Hepatocyte (in vitro differentiated cells): ENCODE data around the gene PIK3C2G. TPM values are rescaled to one million over a fixed set of nuclear protein-coding genes. Genes with fewer than 3 reads are reported as not detected.

ENCODE experiments used
- DNase-seq: peaks from one replicate; pipeline ENCODE4 v3.0.0-alpha.2; 2016; ENCODE audit warnings: low spot score
- H2AFZ ChIP-seq: fragments of 200-600 bp; sonication (generic); 2 replicates; pipeline ENCODE4 v1.6.0; 2016; ENCODE audit warnings: antibody characterized with exemption, mild to moderate bottlenecking
- H3K27ac ChIP-seq: fragments of 200-600 bp; sonication (generic); 2 replicates; pipeline ENCODE4 v1.5.1; 2016; ENCODE audit warnings: mild to moderate bottlenecking
- H3K27me3 ChIP-seq: fragments of 200-600 bp; sonication (generic); 2 replicates; pipeline ENCODE4 v1.6.1; 2016
- H3K36me3 ChIP-seq: fragments of 200-600 bp; sonication (generic); replicated peaks from 2 replicates; pipeline ENCODE4 v1.5.1; 2016; ENCODE audit warnings: low read depth; ENCODE audit not compliant: insufficient read depth
- H3K4me1 ChIP-seq: fragments of 200-600 bp; sonication (generic); 2 replicates; pipeline ENCODE4 v1.5.1; 2016; ENCODE audit warnings: mild to moderate bottlenecking, moderate library complexity; ENCODE audit not compliant: insufficient read depth
- H3K4me2 ChIP-seq: fragments of 200-600 bp; sonication (generic); 2 replicates; pipeline ENCODE4 v1.6.0; 2016
- H3K4me3 ChIP-seq: fragments of 200-600 bp; sonication (generic); 2 replicates; pipeline ENCODE4 v1.5.1; 2016; ENCODE audit warnings: mild to moderate bottlenecking
- H3K79me2 ChIP-seq: fragments of 200-600 bp; sonication (generic); 2 replicates; pipeline ENCODE4 v1.6.0; 2017; ENCODE audit warnings: mild to moderate bottlenecking
- H3K9me2 ChIP-seq: fragments of 200-600 bp; sonication (generic); replicated peaks from 2 replicates; pipeline ENCODE4 v1.6.0; 2017; ENCODE audit warnings: mild to moderate bottlenecking; ENCODE audit not compliant: insufficient read depth
- H3K9me3 ChIP-seq: fragments of 200-600 bp; sonication (generic); 2 replicates; pipeline ENCODE4 v1.5.1; 2016; ENCODE audit warnings: low read depth, mild to moderate bottlenecking
- H4K20me1 ChIP-seq: fragments of 200-600 bp; sonication (generic); 2 replicates; pipeline ENCODE4 v1.6.0; 2016; ENCODE audit warnings: mild to moderate bottlenecking; ENCODE audit not compliant: insufficient read depth, poor library complexity, severe bottlenecking
- EZH2 ChIP-seq: fragments of 200-600 bp; sonication (generic); IDR thresholded peaks from 2 replicates; pipeline ENCODE4 v1.6.1; 2016; ENCODE audit warnings: antibody characterized with exemption, mild to moderate bottlenecking, borderline replicate concordance
- EZH2phosphoT487 ChIP-seq: fragments of 200-600 bp; sonication (generic); IDR thresholded peaks from one replicate; pipeline ENCODE4 v1.6.1; 2018; ENCODE audit warnings: antibody characterized with exemption, mild to moderate bottlenecking, low read depth, moderate library complexity; ENCODE audit not compliant: unreplicated experiment, severe bottlenecking
- WGBS: methylation state at CpG from one replicate; pipeline ENCODE4 v1.1.6; 2016; ENCODE audit warnings: low lambda C conversion rate; ENCODE audit errors: missing lambda C conversion rate; 5-methylcytosine and 5-hydroxymethylcytosine counted together
- polyA plus RNA-seq: library from polyadenylated mRNA; unstranded; fragments of >200 nt; fragmentation: Nextera tagmentation; extraction: Ambion mirVana; gene quantifications from 2 replicates; pipeline ENCODE4 v1.2.1, GENCODE V29; 2016
- total RNA-seq: library from RNA; depleted of rRNA; stranded (reverse); fragments of >200 nt; gene quantifications from 2 replicates; pipeline ENCODE4 v1.2.3, GENCODE V29; 2014
- TF ChIP-seq, protein P1 (sequence below): fragments of 200-600 bp; sonication (generic); IDR thresholded peaks from 2 replicates; pipeline ENCODE4 v1.5.1; 2016; ENCODE audit warnings: antibody characterized with exemption, mild to moderate bottlenecking; ENCODE audit not compliant: poor library complexity

The PIK3C2G gene
- total and polyA plus RNA-seq, 2 experiments from 2014 or later, result 3.5 to 6.7 TPM

DNA sequence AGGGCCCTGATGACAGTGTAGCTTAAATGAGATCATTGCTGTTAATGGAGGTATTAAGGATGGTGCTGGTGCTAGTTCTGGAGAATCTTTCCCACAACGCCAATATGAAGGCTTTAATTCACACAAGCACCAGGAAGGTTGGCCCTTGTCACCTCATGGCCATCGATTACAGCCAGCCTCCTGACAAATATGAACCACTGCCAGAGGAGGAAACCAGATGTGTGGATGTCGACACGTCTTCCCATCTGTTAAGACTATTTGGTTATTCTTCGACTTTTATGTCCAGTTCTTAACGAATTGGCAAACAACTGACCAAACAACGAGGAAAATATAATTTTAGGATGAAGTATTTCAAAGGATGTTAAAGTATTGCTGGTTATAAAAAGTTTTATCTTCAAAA lies 79.5 kb downstream of the PIK3C2G start:
- Histone ChIP-seq H3K4me1 (no peaks in the 10 kb centered on the region), H3K27me3 (no peaks in the 10 kb centered on the region), H2AFZ (no peak overlapping the region), H3K79me2 (no peaks in the 10 kb centered on the region), H3K9me2 (no peaks in the 10 kb centered on the region), H3K4me3 (no peak overlapping the region), H3K36me3 (no peaks in the 10 kb centered on the region), H4K20me1 (peaks cover 2% of the 10 kb centered on the region), H3K9me3 (no peaks in the 10 kb centered on the region), H3K27ac (no peak overlapping the region), H3K4me2 (no peak overlapping the region)
- no peak for DNase-seq
- TF ChIP-seq EZH2phosphoT487, result no peak
- TF ChIP-seq, protein P1, sequence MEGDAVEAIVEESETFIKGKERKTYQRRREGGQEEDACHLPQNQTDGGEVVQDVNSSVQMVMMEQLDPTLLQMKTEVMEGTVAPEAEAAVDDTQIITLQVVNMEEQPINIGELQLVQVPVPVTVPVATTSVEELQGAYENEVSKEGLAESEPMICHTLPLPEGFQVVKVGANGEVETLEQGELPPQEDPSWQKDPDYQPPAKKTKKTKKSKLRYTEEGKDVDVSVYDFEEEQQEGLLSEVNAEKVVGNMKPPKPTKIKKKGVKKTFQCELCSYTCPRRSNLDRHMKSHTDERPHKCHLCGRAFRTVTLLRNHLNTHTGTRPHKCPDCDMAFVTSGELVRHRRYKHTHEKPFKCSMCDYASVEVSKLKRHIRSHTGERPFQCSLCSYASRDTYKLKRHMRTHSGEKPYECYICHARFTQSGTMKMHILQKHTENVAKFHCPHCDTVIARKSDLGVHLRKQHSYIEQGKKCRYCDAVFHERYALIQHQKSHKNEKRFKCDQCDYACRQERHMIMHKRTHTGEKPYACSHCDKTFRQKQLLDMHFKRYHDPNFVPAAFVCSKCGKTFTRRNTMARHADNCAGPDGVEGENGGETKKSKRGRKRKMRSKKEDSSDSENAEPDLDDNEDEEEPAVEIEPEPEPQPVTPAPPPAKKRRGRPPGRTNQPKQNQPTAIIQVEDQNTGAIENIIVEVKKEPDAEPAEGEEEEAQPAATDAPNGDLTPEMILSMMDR, result no peak
- TF ChIP-seq EZH2, result no peak
- 87% methylated on average over 7 of the region's 7 CpGs for WGBS

DNA sequence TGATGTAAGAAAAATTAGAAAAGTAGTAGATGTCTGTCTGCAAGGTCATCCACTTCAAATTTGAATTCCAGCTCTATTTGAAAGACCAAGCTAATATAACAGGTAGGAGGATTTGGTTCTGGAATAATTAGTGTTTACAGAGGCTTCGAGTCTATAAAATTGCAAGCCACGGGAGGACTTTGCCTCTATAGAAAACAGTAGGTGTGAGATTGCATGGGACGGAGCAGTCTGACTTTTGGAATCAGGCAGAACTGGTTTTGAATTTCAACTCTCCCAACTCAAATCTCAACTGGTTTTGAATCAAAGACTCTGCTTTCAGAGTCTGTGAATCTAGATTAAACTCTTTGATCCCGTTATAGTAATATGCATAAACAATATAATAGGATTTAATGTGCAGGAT lies 82.4 kb downstream of the PIK3C2G start:
- H3K27me3 ChIP-seq, result no peaks in the 10 kb centered on the region
- H4K20me1 ChIP-seq, result no peaks in the 10 kb centered on the region
- peak; percentile 26 for DNase-seq
- no peak overlapping the region for H3K4me3 ChIP-seq
- no peaks in the 10 kb centered on the region for H3K36me3 ChIP-seq
- no peak overlapping the region for H3K4me2 ChIP-seq
- TF ChIP-seq EZH2 (no peak), EZH2phosphoT487 (no peak)
- TF ChIP-seq, protein P1, result no peak
- no peaks in the 10 kb centered on the region for H3K9me3 ChIP-seq
- H3K27ac ChIP-seq, result no peak overlapping the region
- no peaks in the 10 kb centered on the region for H3K4me1 ChIP-seq
- H3K79me2 ChIP-seq, result no peaks in the 10 kb centered on the region
- WGBS, result 49% methylated on average over 4 of the region's 4 CpGs
- no peak overlapping the region for H2AFZ ChIP-seq
- H3K9me2 ChIP-seq, result no peaks in the 10 kb centered on the region

GRCh38 chr12:18345021-18345735 lies 83.9 kb downstream of the PIK3C2G start:
- TF ChIP-seq EZH2phosphoT487 (no peak), EZH2 (no peak)
- TF ChIP-seq, protein P1, result no peak
- no peaks in the 10 kb centered on the region for H3K36me3 ChIP-seq
- H3K4me1 ChIP-seq, result no peaks in the 10 kb centered on the region
- H3K9me3 ChIP-seq, result no peaks in the 10 kb centered on the region
- no peaks in the 10 kb centered on the region for H3K27me3 ChIP-seq
- no peak overlapping the region for H3K27ac ChIP-seq
- no peak overlapping the region for H2AFZ ChIP-seq
- H4K20me1 ChIP-seq, result no peaks in the 10 kb centered on the region
- no peaks in the 10 kb centered on the region for H3K9me2 ChIP-seq
- H3K4me3 ChIP-seq, result no peak overlapping the region
- no peak for DNase-seq
- no peak overlapping the region for H3K4me2 ChIP-seq
- 77% methylated on average over 3 of the region's 3 CpGs for WGBS
- no peaks in the 10 kb centered on the region for H3K79me2 ChIP-seq
